DLD1 (cell line): ENCODE results near the gene POGLUT3.

Source experiments
- in situ Hi-C: cut with HindIII; loops from 2 replicates; pipeline ENCODE4 v1.10.0; 2017; ENCODE audit warnings: low sequenced_read_pairs

The POGLUT3 gene

DNA sequence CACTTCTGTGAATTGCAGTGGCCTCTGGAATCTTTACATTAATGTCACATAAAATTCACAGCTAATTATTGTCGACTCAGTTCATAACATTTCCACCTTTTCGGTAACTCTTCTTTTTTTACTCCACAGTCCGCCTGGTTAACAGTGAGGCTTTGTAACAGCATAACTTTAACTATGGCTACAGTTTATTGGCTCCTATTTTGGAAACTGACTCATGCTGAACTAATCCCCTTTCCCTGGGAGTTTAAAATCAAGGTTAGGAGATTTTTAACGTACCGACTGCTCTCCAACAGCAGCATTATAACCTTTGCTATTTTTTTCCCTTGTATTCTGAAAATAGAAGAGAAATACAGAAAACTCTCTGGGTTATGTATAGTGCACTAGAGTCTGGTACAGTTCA lies 3.2 kb upstream of the POGLUT3 start:
- in situ Hi-C loops, result no loop called here

DNA sequence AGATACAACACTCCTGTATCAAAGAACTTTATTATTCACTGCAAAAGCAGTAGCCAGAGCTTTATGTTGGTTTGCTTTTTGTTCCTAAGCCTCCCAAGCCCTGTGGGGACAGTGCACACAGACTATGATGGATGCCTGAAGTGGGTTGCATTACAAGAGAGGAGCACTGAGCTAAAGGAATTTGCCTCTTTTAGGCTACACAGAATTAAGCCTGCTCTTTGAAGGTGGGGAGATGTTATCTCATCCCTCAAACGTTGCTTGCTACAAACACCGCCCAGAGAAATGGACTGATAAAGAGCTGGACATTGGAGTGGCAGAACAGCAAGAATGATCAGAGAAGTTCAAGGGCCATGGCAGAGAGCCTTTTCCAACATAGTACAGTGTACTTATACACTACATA lies 2.5 kb upstream of the POGLUT3 start:
- in situ Hi-C loops, result no loop called here

GRCh38 chr11:108500169-108500568 lies 2.0 kb upstream of the POGLUT3 start:
- in situ Hi-C loops, result no loop called here

- in situ Hi-C loops, result no loop called here
Measured at GRCh38 chr11:108498816-108499408, 728 bp upstream of the POGLUT3 start.

- in situ Hi-C loops, result no loop called here
Measured at GRCh38 chr11:108497317-108498045, 703 bp downstream of the POGLUT3 start.

- in situ Hi-C loops, result no loop called here
Measured at GRCh38 chr11:108496643-108497256, 1.4 kb downstream of the POGLUT3 start.

DNA sequence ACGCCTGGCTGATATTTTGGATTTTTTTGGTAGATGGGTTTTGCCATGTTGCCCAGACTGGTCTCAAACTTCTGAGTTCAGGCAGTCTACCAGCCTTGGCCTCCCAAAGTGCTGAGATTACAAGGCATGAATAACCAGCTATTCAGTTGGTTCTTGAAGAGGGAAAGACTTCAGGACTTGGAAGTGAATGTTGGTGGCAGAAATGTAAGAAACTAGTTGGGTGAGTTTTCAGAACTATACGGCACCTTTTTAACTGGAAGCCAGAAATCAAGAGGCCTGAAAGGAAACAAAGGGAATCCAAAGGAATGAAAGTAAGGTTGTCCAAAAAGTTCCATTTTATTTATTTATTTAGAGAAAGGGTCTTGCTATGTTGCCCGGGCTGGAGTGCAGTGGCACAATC lies 2.9 kb downstream of the POGLUT3 start:
- in situ Hi-C loops, result no loop called here

DNA sequence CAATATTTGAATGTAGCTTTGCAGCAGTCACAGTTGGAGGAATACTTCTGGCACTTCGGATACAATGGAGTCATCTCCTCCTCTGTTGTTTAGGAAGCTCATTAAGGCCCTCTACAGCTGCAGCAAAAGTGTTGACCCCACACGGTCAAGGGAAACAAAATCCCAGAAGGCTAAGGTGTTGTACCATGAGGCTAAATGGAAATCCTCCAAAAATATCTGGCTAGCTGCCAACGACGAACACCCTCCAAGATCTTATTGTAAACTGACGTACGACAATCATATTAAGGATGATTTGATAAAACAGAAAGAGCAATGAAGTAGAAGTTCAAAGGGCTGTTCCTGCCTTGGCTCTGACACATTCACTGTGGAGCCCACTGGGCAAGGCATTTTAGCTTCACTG lies 4.0 kb downstream of the POGLUT3 start:
- in situ Hi-C loops, result no loop called here

DNA sequence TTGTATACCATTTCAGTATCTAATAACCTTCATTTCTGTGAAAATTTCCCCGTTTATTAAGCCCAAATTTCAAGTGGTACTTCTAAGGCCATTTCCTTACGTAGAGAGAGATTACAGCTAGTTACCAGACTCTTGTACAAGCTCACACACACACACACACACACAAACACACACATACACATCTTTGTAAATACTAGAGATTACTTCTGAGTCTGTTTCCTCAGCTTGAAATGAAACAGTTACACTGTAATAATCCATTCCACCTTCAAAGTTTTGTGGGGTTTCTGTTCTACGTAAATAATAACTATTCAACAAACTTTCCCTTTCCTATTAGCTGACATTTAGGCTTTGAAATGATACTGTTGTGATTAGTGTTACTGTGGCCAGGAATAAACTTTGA lies 6.2 kb downstream of the POGLUT3 start:
- in situ Hi-C loops, result no loop called here

GRCh38 chr11:108486828-108487227 lies 11.4 kb downstream of the POGLUT3 start:
- in situ Hi-C loops, result no loop called here

GRCh38 chr11:108486331-108486730 lies 11.9 kb downstream of the POGLUT3 start:
- in situ Hi-C loops, result no loop called here

- in situ Hi-C loops, result no loop called here
Measured at GRCh38 chr11:108483163-108483562, 15.0 kb downstream of the POGLUT3 start.

GRCh38 chr11:108474664-108475463 lies 23.3 kb downstream of the POGLUT3 start:
- in situ Hi-C loops, result no loop called here

DNA sequence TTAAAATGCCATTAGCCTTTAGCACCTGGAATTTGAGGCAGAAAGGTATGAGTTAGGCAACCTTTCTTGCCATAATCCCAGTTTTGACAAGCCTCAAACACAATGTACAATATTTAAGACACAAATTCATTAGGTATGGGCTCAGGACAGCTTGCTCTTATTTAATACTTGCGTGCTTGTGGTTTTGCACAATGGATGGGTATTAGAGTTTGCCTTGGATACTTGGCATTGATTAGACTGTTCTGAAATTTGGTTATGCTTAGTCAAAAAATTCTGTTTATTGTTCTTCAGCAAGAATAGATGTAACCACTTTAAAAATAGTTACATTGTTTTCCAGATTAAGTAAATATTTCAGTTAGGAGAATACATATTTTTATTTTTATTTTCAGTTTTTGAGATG lies 25.5 kb downstream of the POGLUT3 start:
- in situ Hi-C loops, result no loop called here

DNA sequence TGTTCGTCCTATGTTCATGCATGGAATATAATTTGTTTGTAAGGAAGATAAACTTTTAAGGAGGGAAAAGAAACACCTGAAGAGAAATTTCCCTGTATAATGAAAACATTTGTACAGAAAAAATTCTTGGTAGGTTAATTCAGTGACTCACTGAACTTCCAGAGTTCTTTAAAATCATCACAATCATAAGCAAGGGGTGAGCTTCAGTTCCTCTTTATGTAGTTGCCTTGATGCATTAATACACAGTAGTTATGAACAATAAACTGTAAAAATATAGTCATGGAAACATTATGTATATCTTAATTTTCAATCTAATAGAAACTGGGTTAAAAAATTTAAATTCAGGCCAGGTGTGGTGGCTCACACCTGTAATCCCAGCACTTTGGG lies 29.7 kb downstream of the POGLUT3 start:
- in situ Hi-C loops, result no loop called here

DNA sequence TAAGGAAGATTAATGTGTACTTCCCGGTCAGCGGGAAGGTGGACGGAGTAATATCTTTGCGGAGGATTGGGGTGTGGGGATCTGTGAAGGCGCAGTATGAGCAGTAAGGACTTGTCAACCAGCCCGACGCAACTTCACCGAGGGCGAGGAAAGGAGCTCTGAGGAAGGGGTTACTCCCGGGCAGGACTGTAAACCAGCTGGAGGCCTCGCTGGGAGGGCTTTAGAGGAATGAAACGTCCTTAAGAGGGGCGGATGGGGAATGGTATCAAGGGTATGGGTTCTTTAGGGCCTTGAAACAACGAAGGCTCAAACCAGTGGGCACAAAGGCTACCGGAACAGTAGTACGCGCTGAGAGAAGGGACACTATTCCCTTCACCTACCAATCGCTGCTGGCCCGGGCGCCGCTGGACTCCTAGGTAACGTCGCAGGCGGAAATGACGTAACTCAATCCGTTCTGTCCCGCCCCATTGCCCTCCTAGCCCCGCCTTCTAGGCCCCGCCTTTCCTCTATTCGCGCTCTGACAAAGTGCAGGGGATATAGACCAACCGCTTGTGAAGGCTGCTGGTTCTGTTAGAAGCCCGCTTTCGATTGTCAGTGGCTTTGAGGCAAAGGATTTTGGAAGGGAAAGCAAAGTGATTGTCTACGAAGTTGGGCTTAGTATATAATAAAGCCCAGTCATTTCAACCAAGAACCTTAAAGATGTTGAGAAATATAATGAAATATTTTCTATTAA lies 30.9 kb downstream of the POGLUT3 start, which contains the start of gene C11orf65:
Gene C11orf65, minus strand, starts transcription at position 439 of the 733 bp plus-strand sequence. CDS start 5,970 bp downstream, outside the sequence.
- in situ Hi-C loops, result no loop called here

GRCh38 chr11:108466405-108466804 lies 31.8 kb downstream of the POGLUT3 start:
- in situ Hi-C loops, result no loop called here

- in situ Hi-C loops, result no loop called here
Measured at GRCh38 chr11:108453207-108453835, 44.9 kb downstream of the POGLUT3 start.
